SW480 (cell line): Measurements from ENCODE around the gene SERPING1.
A peak's percentile ranks its signal among the peaks of the same experiment; 100 is the strongest.

ENCODE experiments used
- DNase-seq: peaks from one replicate; pipeline ENCODE4 v3.0.0-alpha.2; 2016; ENCODE audit warnings: low spot score

Gene SERPING1

GRCh38 chr11:57597461-57597915 lies at the start of gene SERPING1:
TSS of gene SERPING1 (plus strand) at chr11:57597685. CDS start at chr11:57598271, 586 bp downstream.
- no peak for DNase-seq

- DNase-seq = no peak
Observed at GRCh38 chr11:57547854-57548377, 49.6 kb upstream of the SERPING1 start.

GRCh38 chr11:57549983-57550382 lies 47.5 kb upstream of the SERPING1 start:
- DNase-seq = no peak

GRCh38 chr11:57551941-57552340 lies 45.5 kb upstream of the SERPING1 start:
- no peak for DNase-seq

- peak; percentile 16 for DNase-seq
Observed at GRCh38 chr11:57552479-57552878, 45.0 kb upstream of the SERPING1 start.

- no peak for DNase-seq
Observed at GRCh38 chr11:57555393-57555792, 42.1 kb upstream of the SERPING1 start.

GRCh38 chr11:57556041-57556440 lies 41.4 kb upstream of the SERPING1 start:
- no peak for DNase-seq

GRCh38 chr11:57560146-57560545 lies 37.3 kb upstream of the SERPING1 start:
- no peak for DNase-seq

GRCh38 chr11:57562596-57562995 lies 34.9 kb upstream of the SERPING1 start:
- peak; percentile 20 for DNase-seq

- DNase-seq = peak; percentile 51
Observed at GRCh38 chr11:57566005-57566904, 31.2 kb upstream of the SERPING1 start.

GRCh38 chr11:57566905-57567514 lies 30.5 kb upstream of the SERPING1 start:
- DNase-seq = no peak

- DNase-seq = peak; percentile 75
Observed at GRCh38 chr11:57567515-57568329, 29.8 kb upstream of the SERPING1 start, which contains the start of gene UBE2L6. TSS of gene UBE2L6 (minus strand) at chr11:57567672. CDS start at chr11:57567611, 61 bp downstream.

GRCh38 chr11:57568330-57568766 lies 29.1 kb upstream of the SERPING1 start:
- no peak for DNase-seq

GRCh38 chr11:57571606-57572005 lies 25.9 kb upstream of the SERPING1 start:
- DNase-seq = no peak

- no peak for DNase-seq
Observed at GRCh38 chr11:57574061-57574460, 23.4 kb upstream of the SERPING1 start.

GRCh38 chr11:57584341-57584740 lies 13.1 kb upstream of the SERPING1 start:
- DNase-seq = no peak

GRCh38 chr11:57585301-57585700 lies 12.2 kb upstream of the SERPING1 start:
- no peak for DNase-seq

GRCh38 chr11:57586711-57587245 lies 10.7 kb upstream of the SERPING1 start:
- no peak for DNase-seq

GRCh38 chr11:57588046-57588710 lies 9.3 kb upstream of the SERPING1 start:
- DNase-seq = no peak

GRCh38 chr11:57596266-57596885 lies 1.1 kb upstream of the SERPING1 start:
- DNase-seq = no peak
